HEK293 (cell line): Measurements from ENCODE around the gene LELP1.

Source experiments
- CTCF ChIA-PET: fragments of 350-600 bp; formaldehyde crosslinking; extraction: SDS; loops from one replicate; lab custom pipeline; 2021; ENCODE audit warnings: antibody characterized with exemption; lab: Yijun Ruan, JAX
- POLR2A ChIA-PET: fragments of 300-600 bp; formaldehyde crosslinking; extraction: SDS; loops from one replicate; lab custom pipeline; 2020; ENCODE audit warnings: antibody characterized with exemption, inconsistent platforms; lab: Yijun Ruan, JAX
- H3K27ac ChIP-seq: fragments of 200-500 bp; sonication (Bioruptor generic); 2 replicates; pipeline ENCODE4 v1.5.1; 2014; ENCODE audit warnings: low read depth, low read length, control low read depth, inconsistent platforms; ENCODE audit errors: extremely low read depth
- H3K36me3 ChIP-seq, 2 experiments: fragments of 200-500 bp in 1 of 2; sonication (Bioruptor generic) in 1 of 2; 1 replicate in 1 of 2; 2 replicates in 1 of 2; pipeline ENCODE4 v1.5.1; 2014 to 2017; ENCODE audit warnings: inconsistent platforms in 2 of 2, low read length in 2 of 2; ENCODE audit not compliant: control insufficient read depth in 2 of 2, insufficient read depth in 1 of 2
- H3K4me1 ChIP-seq: fragments of 200-500 bp; sonication (Bioruptor generic); 2 replicates; pipeline ENCODE4 v1.5.1; 2014; ENCODE audit warnings: mild to moderate bottlenecking, low read length, inconsistent platforms; ENCODE audit not compliant: control insufficient read depth, insufficient read depth
- H3K4me3 ChIP-seq: 2 replicates; pipeline ENCODE4 v1.5.1; 2011; ENCODE audit warnings: low read depth, mild to moderate bottlenecking, control low read depth, low read length, moderate library complexity
- H3K9me3 ChIP-seq: fragments of 200-500 bp; sonication (Bioruptor generic); 2 replicates; pipeline ENCODE4 v1.5.1; 2014; ENCODE audit warnings: low read depth, low read length, inconsistent platforms; ENCODE audit not compliant: control insufficient read depth, insufficient read depth
- GLI2 ChIP-seq: fragments of 450-650 bp; formaldehyde crosslinking; IDR thresholded peaks from 2 replicates; pipeline ENCODE4; 2017; ENCODE audit warnings: missing biosample characterization, missing genetic modification characterization, low read depth, borderline replicate concordance
- INSM2 ChIP-seq: fragments of 450-650 bp; formaldehyde crosslinking; IDR thresholded peaks from 2 replicates; pipeline ENCODE4 v1.5.1; 2016; ENCODE audit warnings: missing biosample characterization, missing genetic modification characterization
- PBX3 ChIP-seq: sonication (generic); formaldehyde crosslinking; IDR thresholded peaks from 2 replicates; pipeline ENCODE4 v1.8.1; 2022; ENCODE audit warnings: mild to moderate bottlenecking, moderate library complexity, missing genetic modification reagents
- ZBTB21 ChIP-seq: fragments of 450-650 bp; formaldehyde crosslinking; IDR thresholded peaks from 2 replicates; pipeline ENCODE4 v1.5.1; 2017; ENCODE audit warnings: missing biosample characterization, missing genetic modification characterization
- ZBTB7A ChIP-seq: fragments of 450-650 bp; formaldehyde crosslinking; IDR thresholded peaks from 2 replicates; pipeline ENCODE4 v1.5.1; 2016; ENCODE audit warnings: low read depth, missing biosample characterization, missing genetic modification characterization
- ZFP69B ChIP-seq: fragments of 450-650 bp; formaldehyde crosslinking; IDR thresholded peaks from 2 replicates; pipeline ENCODE4 v1.5.1; 2016; ENCODE audit warnings: missing biosample characterization, missing genetic modification characterization
- ZNF114 ChIP-seq: fragments of 450-650 bp; formaldehyde crosslinking; IDR thresholded peaks from 2 replicates; pipeline ENCODE4 v1.5.0; 2017; ENCODE audit warnings: missing biosample characterization, missing genetic modification characterization
- ZNF146 ChIP-seq: fragments of 450-650 bp; formaldehyde crosslinking; IDR thresholded peaks from 2 replicates; pipeline ENCODE4 v1.5.1; 2016; ENCODE audit warnings: missing biosample characterization, missing genetic modification characterization
- ZNF169 ChIP-seq: fragments of 450-650 bp; formaldehyde crosslinking; IDR thresholded peaks from 2 replicates; pipeline ENCODE4 v1.5.1; 2016; ENCODE audit warnings: missing biosample characterization, missing genetic modification characterization
- ZNF24 ChIP-seq: fragments of 450-650 bp; formaldehyde crosslinking; IDR thresholded peaks from 2 replicates; pipeline ENCODE4 v1.5.1; 2016; ENCODE audit warnings: missing biosample characterization, missing genetic modification characterization
- ZNF37A ChIP-seq: fragments of 450-650 bp; IDR thresholded peaks from 2 replicates; pipeline ENCODE4 v1.5.1; 2018; ENCODE audit warnings: missing biosample characterization, missing genetic modification characterization
- ZNF398 ChIP-seq: fragments of 450-650 bp; formaldehyde crosslinking; IDR thresholded peaks from 2 replicates; pipeline ENCODE4 v1.5.1; 2017; ENCODE audit warnings: missing biosample characterization, missing genetic modification characterization
- ZNF596 ChIP-seq: fragments of 450-650 bp; IDR thresholded peaks from 2 replicates; pipeline ENCODE4 v1.5.0; 2018; ENCODE audit warnings: missing biosample characterization, mild to moderate bottlenecking, missing genetic modification characterization, moderate library complexity
- ZSCAN4 ChIP-seq: fragments of 450-650 bp; formaldehyde crosslinking; IDR thresholded peaks from 2 replicates; pipeline ENCODE4 v1.5.1; 2017; ENCODE audit warnings: missing biosample characterization, missing genetic modification characterization
- TF ChIP-seq, protein P1 (sequence below): fragments of 450-650 bp; formaldehyde crosslinking; IDR thresholded peaks from 2 replicates; pipeline ENCODE4 v1.5.1; 2016; ENCODE audit warnings: missing biosample characterization, missing genetic modification characterization
- TF ChIP-seq, protein P2 (sequence below): fragments of 450-650 bp; formaldehyde crosslinking; IDR thresholded peaks from 2 replicates; pipeline ENCODE4 v1.5.0; 2017; ENCODE audit warnings: missing biosample characterization, missing genetic modification characterization, borderline replicate concordance
- TF ChIP-seq, protein P3 (sequence below): fragments of 450-650 bp; formaldehyde crosslinking; IDR thresholded peaks from 2 replicates; pipeline ENCODE4 v1.5.1; 2016; ENCODE audit warnings: missing biosample characterization, missing genetic modification characterization
- TF ChIP-seq, protein P4 (sequence below): fragments of 450-650 bp; formaldehyde crosslinking; optimal IDR thresholded peaks from 2 replicates; pipeline ENCODE3; 2016; ENCODE audit warnings: missing biosample characterization, mild to moderate bottlenecking, missing genetic modification characterization

LELP1 gene

GRCh38 chr1:153250166-153250565 is 46.9 kb downstream of the LELP1 start (continued):
- TF ChIP-seq, protein P1, sequence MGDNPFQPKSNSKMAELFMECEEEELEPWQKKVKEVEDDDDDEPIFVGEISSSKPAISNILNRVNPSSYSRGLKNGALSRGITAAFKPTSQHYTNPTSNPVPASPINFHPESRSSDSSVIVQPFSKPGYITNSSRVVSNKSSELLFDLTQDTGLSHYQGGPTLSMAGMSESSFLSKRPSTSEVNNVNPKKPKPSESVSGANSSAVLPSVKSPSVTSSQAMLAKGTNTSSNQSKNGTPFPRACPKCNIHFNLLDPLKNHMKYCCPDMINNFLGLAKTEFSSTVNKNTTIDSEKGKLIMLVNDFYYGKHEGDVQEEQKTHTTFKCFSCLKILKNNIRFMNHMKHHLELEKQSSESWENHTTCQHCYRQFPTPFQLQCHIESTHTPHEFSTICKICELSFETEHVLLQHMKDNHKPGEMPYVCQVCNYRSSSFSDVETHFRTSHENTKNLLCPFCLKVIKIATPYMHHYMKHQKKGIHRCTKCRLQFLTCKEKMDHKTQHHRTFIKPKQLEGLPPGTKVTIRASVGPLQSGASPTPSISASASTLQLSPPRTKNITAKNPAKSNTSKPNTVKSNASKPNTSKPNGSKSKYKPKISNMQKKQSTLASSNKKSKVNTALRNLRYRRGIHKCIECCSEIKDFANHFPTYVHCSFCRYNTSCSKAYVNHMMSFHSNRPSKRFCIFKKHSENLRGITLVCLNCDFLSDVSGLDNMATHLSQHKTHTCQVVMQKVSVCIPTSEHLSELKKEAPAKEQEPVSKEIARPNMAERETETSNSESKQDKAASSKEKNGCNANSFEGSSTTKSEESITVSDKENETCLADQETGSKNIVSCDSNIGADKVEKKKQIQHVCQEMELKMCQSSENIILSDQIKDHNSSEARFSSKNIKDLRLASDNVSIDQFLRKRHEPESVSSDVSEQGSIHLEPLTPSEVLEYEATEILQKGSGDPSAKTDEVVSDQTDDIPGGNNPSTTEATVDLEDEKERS (tag by site-specific recombination): no peak
- TF ChIP-seq ZSCAN4 (tag by site-specific recombination) (no peak), ZBTB7A (tag by site-specific recombination) (no peak), ZNF114 (tag by site-specific recombination) (no peak), ZBTB21 (tag by site-specific recombination) (no peak)

GRCh38 chr1:153251087-153251486 is 47.9 kb downstream of the LELP1 start:
- ChIA-PET CTCF (no interaction called here), POLR2A (no interaction called here)
- Histone ChIP-seq H3K36me3 (no peaks in the 10 kb centered on the region), H3K9me3 (no peaks in the 10 kb centered on the region), H3K27ac (no peak overlapping the region), H3K4me1 (no peaks in the 10 kb centered on the region), H3K4me3 (no peak overlapping the region)
- no peak for TF ChIP-seq ZNF146 (tag by site-specific recombination)
- no peak for TF ChIP-seq ZNF596 (tag by site-specific recombination)
- no peak for TF ChIP-seq ZNF398 (tag by site-specific recombination)
- TF ChIP-seq ZNF37A (tag by site-specific recombination): no peak
- TF ChIP-seq, protein P2, sequence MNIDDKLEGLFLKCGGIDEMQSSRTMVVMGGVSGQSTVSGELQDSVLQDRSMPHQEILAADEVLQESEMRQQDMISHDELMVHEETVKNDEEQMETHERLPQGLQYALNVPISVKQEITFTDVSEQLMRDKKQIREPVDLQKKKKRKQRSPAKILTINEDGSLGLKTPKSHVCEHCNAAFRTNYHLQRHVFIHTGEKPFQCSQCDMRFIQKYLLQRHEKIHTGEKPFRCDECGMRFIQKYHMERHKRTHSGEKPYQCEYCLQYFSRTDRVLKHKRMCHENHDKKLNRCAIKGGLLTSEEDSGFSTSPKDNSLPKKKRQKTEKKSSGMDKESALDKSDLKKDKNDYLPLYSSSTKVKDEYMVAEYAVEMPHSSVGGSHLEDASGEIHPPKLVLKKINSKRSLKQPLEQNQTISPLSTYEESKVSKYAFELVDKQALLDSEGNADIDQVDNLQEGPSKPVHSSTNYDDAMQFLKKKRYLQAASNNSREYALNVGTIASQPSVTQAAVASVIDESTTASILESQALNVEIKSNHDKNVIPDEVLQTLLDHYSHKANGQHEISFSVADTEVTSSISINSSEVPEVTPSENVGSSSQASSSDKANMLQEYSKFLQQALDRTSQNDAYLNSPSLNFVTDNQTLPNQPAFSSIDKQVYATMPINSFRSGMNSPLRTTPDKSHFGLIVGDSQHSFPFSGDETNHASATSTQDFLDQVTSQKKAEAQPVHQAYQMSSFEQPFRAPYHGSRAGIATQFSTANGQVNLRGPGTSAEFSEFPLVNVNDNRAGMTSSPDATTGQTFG (tag by site-specific recombination): no peak
- no peak for TF ChIP-seq INSM2 (tag by site-specific recombination)
- TF ChIP-seq, protein P3, sequence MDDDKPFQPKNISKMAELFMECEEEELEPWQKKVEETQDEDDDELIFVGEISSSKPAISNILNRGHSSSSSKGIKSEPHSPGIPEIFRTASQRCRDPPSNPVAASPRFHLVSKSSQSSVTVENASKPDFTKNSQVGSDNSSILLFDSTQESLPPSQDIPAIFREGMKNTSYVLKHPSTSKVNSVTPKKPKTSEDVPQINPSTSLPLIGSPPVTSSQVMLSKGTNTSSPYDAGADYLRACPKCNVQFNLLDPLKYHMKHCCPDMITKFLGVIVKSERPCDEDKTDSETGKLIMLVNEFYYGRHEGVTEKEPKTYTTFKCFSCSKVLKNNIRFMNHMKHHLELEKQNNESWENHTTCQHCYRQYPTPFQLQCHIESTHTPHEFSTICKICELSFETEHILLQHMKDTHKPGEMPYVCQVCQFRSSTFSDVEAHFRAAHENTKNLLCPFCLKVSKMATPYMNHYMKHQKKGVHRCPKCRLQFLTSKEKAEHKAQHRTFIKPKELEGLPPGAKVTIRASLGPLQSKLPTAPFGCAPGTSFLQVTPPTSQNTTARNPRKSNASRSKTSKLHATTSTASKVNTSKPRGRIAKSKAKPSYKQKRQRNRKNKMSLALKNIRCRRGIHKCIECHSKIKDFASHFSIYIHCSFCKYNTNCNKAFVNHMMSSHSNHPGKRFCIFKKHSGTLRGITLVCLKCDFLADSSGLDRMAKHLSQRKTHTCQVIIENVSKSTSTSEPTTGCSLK (tag by site-specific recombination): no peak
- TF ChIP-seq ZNF169: no peak
- no peak for TF ChIP-seq PBX3 (CRISPR knock-in tag)
- TF ChIP-seq ZFP69B: no peak
- TF ChIP-seq, protein P4, sequence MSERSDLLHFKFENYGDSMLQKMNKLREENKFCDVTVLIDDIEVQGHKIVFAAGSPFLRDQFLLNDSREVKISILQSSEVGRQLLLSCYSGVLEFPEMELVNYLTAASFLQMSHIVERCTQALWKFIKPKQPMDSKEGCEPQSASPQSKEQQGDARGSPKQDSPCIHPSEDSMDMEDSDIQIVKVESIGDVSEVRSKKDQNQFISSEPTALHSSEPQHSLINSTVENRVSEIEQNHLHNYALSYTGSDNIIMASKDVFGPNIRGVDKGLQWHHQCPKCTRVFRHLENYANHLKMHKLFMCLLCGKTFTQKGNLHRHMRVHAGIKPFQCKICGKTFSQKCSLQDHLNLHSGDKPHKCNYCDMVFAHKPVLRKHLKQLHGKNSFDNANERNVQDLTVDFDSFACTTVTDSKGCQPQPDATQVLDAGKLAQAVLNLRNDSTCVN (tag by site-specific recombination): no peak
- no peak for TF ChIP-seq ZNF24 (tag by site-specific recombination)
- TF ChIP-seq GLI2 (tag by site-specific recombination): no peak
- TF ChIP-seq, all 188 proteins: peak for 0
